Activated CD8-positive, alpha-beta T cell treated with anti-CD3 and anti-CD28 coated beads, Interleukin-2, amount 10 ng/mL, durations not matched to agents 7 days and 5 days (primary cell): ENCODE data around the gene NSMCE1. TPM values are rescaled to one million over a fixed set of nuclear protein-coding genes. Genes with fewer than 3 reads are reported as not detected.

ENCODE experiments used
- ATAC-seq: fragments of 150-1000 bp; cut with Tn5 transposase; one replicate; pipeline ENCODE4 v1.10.0; 2021; ENCODE audit warnings: moderate library complexity
- CTCF ChIA-PET: fragments of 350-600 bp; sonication (Branson Sonifier 250); formaldehyde crosslinking; loops from one replicate; lab custom pipeline; 2021; ENCODE audit warnings: antibody characterized with exemption; lab: Charles Lee
- POLR2A ChIA-PET: fragments of 350-600 bp; sonication (Branson Sonifier 250); formaldehyde crosslinking; loops from one replicate; lab custom pipeline; 2021; ENCODE audit warnings: antibody characterized with exemption; lab: Charles Lee
- DNase-seq: peaks from one replicate; pipeline ENCODE4 v3.0.0-alpha.2; 2020
- H3K27ac Mint-ChIP-seq: one replicate; pipeline ENCODE4 v1.8.0; 2021; ENCODE audit warnings: mild to moderate bottlenecking, mixed read lengths
- H3K27me3 Mint-ChIP-seq: one replicate; pipeline ENCODE4 v1.8.0; 2021; ENCODE audit warnings: low read depth, mixed read lengths
- H3K36me3 Mint-ChIP-seq: one replicate; pipeline ENCODE4 v1.8.0; 2021; ENCODE audit warnings: low read depth, mixed read lengths
- H3K4me1 Mint-ChIP-seq: one replicate; pipeline ENCODE4 v1.8.0; 2021; ENCODE audit warnings: low read depth, mixed read lengths
- H3K4me3 Mint-ChIP-seq: one replicate; pipeline ENCODE4 v1.8.0; 2021; ENCODE audit warnings: mild to moderate bottlenecking, mixed read lengths
- H3K9me3 Mint-ChIP-seq: one replicate; pipeline ENCODE4 v1.8.0; 2022; ENCODE audit warnings: mixed read lengths; ENCODE audit not compliant: insufficient read depth
- total RNA-seq, 2 experiments: library from RNA; stranded (reverse); gene quantifications; one replicate each; pipeline ENCODE4 v1.2.3, GENCODE V29; 2021

Gene NSMCE1
- total RNA-seq, 2 experiments from 2014 or later, result 87.3 to 94.9 TPM

DNA sequence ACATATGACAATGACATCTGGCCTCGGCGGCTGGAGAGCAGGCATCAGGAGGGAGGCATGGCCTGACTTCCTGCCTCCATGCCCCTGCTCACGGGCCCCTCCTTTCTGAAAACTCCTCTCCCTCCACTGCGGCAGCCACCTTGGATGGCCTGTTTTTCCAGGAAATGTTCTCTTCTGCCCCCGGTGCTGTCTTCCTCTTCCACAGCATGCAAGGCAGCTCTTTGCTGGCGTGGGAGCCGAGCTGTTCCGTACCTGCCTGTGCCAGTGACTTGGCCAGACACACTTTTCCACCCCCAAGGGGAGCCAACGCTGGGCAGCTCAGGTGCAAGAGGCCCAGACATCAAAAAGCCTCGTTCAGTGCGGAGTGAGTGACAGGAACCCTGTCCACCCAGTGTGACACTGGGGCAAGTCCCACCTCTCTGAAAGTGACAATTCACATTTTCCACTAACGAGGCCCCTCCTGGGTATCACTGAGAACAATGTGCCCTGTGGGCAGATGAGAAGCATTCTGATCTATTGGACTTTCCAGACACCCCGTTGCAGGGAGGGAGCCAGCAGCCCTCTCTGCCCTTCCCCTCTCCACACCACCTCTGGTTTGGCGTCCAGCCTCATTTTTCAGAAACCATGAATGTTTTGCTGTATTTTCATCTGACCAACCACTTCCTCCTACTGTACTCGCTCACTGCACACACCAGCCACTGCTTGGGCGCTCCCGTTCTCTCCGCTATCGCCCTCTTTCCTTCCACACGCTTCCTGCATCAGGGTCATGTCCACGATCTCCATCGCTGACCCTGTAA lies 31.2 kb downstream of the NSMCE1 start:
- H3K27ac Mint-ChIP-seq, result peak overlapping the region; percentile 99
- ATAC-seq (peak; percentile 73), DNase-seq (peak; percentile 86)
- H3K36me3 Mint-ChIP-seq, result peaks cover 48% of the 10 kb centered on the region
- peaks cover 97% of the 10 kb centered on the region for H3K4me1 Mint-ChIP-seq
- no peaks in the 10 kb centered on the region for H3K9me3 Mint-ChIP-seq
- no peaks in the 10 kb centered on the region for H3K27me3 Mint-ChIP-seq
- ChIA-PET CTCF (interaction anchor here (0.6 to 9.5 kb wide), 18 partner anchors 8 to 222 kb away, joined by 3 to 153 read pairs (median 7); partner anchors contain the start of gene KDM8), POLR2A (interaction anchor here (0.6 to 12.2 kb wide), 16 partner anchors 10 to 210 kb away, joined by 3 to 222 read pairs (median 6); partner anchors contain the start of genes IL21R, IL4R, KDM8 and NSMCE1)
- H3K4me3 Mint-ChIP-seq, result peak overlapping the region; percentile 71

DNA sequence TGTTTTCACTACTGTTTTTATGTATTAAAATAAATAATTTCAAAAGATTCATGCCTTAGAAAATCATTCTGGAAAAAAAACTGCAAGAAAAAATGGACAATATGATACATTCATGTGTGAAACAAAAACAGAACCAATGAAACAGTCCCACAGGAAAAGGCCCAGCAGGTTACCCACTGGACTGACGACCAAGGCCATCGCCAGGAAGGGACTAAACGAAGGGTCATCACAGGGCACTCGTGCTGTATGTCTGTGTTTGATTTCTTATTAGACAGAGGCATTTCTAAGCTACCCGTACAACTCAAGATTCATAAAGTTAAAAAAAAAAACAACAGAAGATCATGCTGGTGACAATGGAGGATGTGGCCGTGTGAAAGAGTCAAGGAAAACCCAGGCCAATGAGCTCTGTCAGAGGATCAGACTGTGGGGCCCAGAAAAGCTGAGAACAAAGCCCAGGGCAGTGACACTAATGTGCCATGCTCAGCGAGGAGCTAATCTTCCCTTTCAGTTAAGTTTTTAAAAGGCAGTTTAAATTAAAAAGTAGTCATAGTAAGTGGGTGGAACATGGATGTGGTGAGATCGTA lies 31.8 kb downstream of the NSMCE1 start:
- H3K27me3 Mint-ChIP-seq, result no peaks in the 10 kb centered on the region
- H3K36me3 Mint-ChIP-seq, result peaks cover 52% of the 10 kb centered on the region

DNA sequence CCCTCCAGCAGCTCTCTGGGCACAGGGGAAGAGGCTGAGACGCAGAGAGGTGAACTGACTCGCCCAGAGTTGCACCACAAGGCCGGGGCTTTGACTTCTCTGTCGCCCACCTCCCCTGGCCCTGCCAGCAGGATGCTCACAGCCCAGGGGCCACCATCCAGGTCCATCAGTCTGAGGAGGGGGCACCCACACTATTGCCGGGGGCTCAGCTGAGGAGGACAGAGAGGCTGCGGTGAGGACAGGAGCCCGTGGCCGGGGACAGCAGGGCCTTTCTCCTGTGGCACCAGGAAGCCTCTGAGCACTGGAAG lies 32.7 kb downstream of the NSMCE1 start:
- no peak for DNase-seq
- Mint-ChIP-seq H3K9me3 (no peaks in the 10 kb centered on the region), H3K36me3 (peaks cover 54% of the 10 kb centered on the region), H3K27me3 (no peaks in the 10 kb centered on the region), H3K4me1 (peaks cover 97% of the 10 kb centered on the region), H3K4me3 (peak overlapping the region; percentile 77), H3K27ac (peak overlapping the region; percentile 99)
- CTCF ChIA-PET, result interaction anchor here (0.9 to 9.5 kb wide), 37 partner anchors 8 to 227 kb away, joined by 3 to 153 read pairs (median 14); partner anchors contain the start of genes KDM8 and NSMCE1
- no peak for ATAC-seq
- POLR2A ChIA-PET, result interaction anchor here (1.0 to 12.2 kb wide), 20 partner anchors 8 to 224 kb away, joined by 3 to 222 read pairs (median 7); partner anchors contain the start of genes IL21R, IL4R, KDM8 and NSMCE1

More for the DNA sequence above, 31.8 kb downstream of the NSMCE1 start:
- H3K27ac Mint-ChIP-seq, result peak overlapping the region; percentile 99
- peak; percentile 7 for ATAC-seq
- ChIA-PET POLR2A (interaction anchor here (0.9 to 12.2 kb wide), 15 partner anchors 17 to 210 kb away, joined by 3 to 222 read pairs (median 7); partner anchors contain the start of genes IL21R, IL4R, KDM8 and NSMCE1), CTCF (interaction anchor here (0.6 to 9.5 kb wide), 19 partner anchors 7 to 223 kb away, joined by 3 to 153 read pairs (median 7); partner anchors contain the start of gene KDM8)
- peak overlapping the region; percentile 71 for H3K4me3 Mint-ChIP-seq
- H3K4me1 Mint-ChIP-seq, result peaks cover 97% of the 10 kb centered on the region
- no peaks in the 10 kb centered on the region for H3K9me3 Mint-ChIP-seq
- no peak for DNase-seq

DNA sequence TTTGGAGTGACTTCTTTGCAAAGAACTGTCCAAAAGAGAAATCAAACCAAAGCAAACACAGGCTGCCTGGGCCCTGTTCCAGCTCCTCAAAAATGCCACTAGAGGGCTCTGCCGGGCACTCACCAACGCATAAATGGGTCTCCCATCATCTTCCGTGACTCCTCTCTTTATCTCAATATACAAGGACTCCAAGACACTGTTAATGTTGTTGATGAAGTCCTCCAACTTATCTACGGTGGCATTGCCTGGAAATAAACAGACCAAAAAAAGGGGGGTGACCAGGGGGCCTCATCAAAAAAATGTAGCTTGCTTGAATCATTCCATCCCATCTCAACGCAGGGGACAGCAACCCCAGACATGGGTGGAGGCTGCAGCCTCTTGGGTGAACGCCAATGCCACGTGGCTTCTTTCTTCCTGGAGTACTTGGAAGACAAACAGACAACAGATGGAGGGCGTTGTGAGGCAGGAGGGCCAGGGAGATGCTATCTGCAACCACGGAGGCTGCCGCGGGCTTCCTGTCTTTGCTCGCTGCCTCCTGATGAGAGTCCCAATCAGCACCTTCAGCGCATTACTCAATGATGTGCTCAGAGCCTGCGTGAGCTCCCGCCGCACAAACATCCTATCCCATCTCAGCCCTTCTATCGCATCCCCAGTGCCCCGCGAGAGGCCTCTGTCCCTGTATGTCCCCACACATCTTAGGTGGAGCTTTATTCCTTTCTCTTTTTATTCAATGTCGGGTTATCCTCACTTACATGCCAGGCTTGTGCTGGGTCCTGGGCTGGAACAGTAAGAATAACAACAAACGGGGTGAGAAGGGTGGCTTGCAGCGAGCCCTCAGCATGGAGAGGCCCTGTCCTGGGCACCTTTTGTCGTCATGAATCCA lies 33.3 kb downstream of the NSMCE1 start:
- H3K27me3 Mint-ChIP-seq, result no peaks in the 10 kb centered on the region
- H3K4me3 Mint-ChIP-seq, result peak overlapping the region; percentile 77
- DNase-seq (peak; percentile 97), ATAC-seq (peak; percentile 63)
- no peaks in the 10 kb centered on the region for H3K9me3 Mint-ChIP-seq
- peaks cover 99% of the 10 kb centered on the region for H3K4me1 Mint-ChIP-seq
- peaks cover 58% of the 10 kb centered on the region for H3K36me3 Mint-ChIP-seq
- POLR2A ChIA-PET, result interaction anchor here (1.0 to 12.2 kb wide), 32 partner anchors 8 to 225 kb away, joined by 3 to 222 read pairs (median 5); partner anchors contain the start of genes IL21R, IL4R, KDM8 and NSMCE1
- CTCF ChIA-PET, result interaction anchor here (0.7 to 9.5 kb wide), 53 partner anchors 9 to 228 kb away, joined by 3 to 153 read pairs (median 6); partner anchors contain the start of genes IL21R, KDM8 and NSMCE1
- peak overlapping the region; percentile 99 for H3K27ac Mint-ChIP-seq

DNA sequence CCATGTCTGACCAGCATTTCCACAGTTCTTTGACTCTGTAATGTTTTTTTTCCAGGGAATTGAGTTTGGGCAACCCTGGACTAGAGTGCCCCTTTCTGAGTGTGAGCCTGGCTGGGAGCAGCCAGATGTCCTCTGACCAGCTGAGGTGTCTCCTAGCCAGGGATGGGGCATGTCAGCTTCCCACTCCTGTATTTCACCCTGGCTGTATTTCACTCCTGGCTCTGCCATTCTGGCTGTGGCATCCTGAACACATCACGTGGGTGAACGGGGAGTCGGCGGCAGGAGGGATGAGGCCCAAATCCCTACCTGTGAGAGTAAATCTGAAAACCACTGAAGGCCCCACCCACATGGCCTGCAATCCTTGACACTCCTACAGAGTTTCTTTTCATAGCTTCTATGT lies 34.0 kb downstream of the NSMCE1 start:
- Mint-ChIP-seq H3K36me3 (peaks cover 54% of the 10 kb centered on the region), H3K4me3 (peak overlapping the region; percentile 77), H3K27ac (peak overlapping the region; percentile 99), H3K4me1 (peaks cover 98% of the 10 kb centered on the region), H3K9me3 (no peaks in the 10 kb centered on the region), H3K27me3 (no peaks in the 10 kb centered on the region)
- DNase-seq, result no peak
- ChIA-PET CTCF (interaction anchor here (0.9 to 9.5 kb wide), 47 partner anchors 9 to 228 kb away, joined by 3 to 153 read pairs (median 8); partner anchors contain the start of genes IL21R, KDM8 and NSMCE1), POLR2A (interaction anchor here (1.0 to 12.2 kb wide), 26 partner anchors 9 to 225 kb away, joined by 3 to 222 read pairs (median 5); partner anchors contain the start of genes IL21R, IL4R, KDM8 and NSMCE1)
- no peak for ATAC-seq

DNA sequence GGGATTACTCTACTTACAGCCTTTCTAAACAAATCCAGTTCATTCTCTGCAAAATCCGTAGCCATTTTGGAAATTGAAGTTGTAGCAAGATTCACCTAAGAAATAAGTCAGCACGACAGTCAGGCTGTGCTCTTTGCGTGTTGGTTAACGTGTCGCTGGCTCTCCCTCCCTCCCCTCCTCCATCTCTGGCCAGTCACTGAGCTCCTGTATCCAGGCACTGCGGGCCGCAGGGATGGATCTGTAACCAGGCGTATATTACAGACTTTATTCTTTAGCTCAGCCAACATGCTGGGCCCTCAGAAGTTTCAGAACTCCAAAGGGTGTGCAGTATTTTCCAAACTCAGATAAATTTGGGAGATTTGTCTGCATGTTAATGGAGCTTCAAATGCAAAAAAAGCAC lies 34.4 kb downstream of the NSMCE1 start:
- Mint-ChIP-seq H3K27ac (peak overlapping the region; percentile 99), H3K36me3 (peaks cover 53% of the 10 kb centered on the region), H3K4me1 (peaks cover 98% of the 10 kb centered on the region), H3K9me3 (no peaks in the 10 kb centered on the region), H3K27me3 (no peaks in the 10 kb centered on the region), H3K4me3 (peak overlapping the region; percentile 77)
- CTCF ChIA-PET, result interaction anchor here (0.9 to 9.5 kb wide), 39 partner anchors 8 to 229 kb away, joined by 3 to 153 read pairs (median 13); partner anchors contain the start of genes IL21R, KDM8 and NSMCE1
- POLR2A ChIA-PET, result interaction anchor here (1.2 to 12.2 kb wide), 12 partner anchors 9 to 171 kb away, joined by 3 to 222 read pairs (median 10); partner anchors contain the start of genes IL21R, IL4R and KDM8
- no peak for DNase-seq
- ATAC-seq, result no peak

DNA sequence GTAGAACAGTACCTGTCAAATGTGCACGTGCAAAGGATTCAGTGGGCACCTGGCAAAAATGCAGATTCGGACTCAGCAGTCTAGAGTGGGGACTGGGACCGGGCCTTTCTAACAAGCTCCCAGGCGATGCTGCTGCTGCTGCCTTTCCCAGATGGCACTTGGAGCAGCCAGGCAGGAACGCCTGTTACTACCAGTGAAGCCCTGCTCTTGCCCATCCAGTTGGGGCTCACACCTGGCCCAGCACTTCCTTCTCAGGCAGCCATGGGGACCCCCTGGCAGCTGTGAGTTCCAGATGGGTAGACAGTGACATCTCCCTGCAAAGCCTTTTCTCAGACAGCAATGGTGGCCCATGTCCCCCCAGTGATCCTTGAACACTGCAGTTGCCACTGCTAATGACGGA lies 34.8 kb downstream of the NSMCE1 start:
- ATAC-seq (no peak), DNase-seq (no peak)
- H3K36me3 Mint-ChIP-seq, result peaks cover 55% of the 10 kb centered on the region
- peaks cover 98% of the 10 kb centered on the region for H3K4me1 Mint-ChIP-seq
- POLR2A ChIA-PET, result interaction anchor here (1.2 to 12.2 kb wide), 10 partner anchors 8 to 171 kb away, joined by 3 to 222 read pairs (median 10); partner anchors contain the start of genes IL21R, IL4R and KDM8
- CTCF ChIA-PET, result interaction anchor here (1.1 to 9.5 kb wide), 30 partner anchors 8 to 229 kb away, joined by 3 to 153 read pairs (median 16); partner anchors contain the start of genes KDM8 and NSMCE1
- peak overlapping the region; percentile 77 for H3K4me3 Mint-ChIP-seq
- no peaks in the 10 kb centered on the region for H3K9me3 Mint-ChIP-seq
- H3K27me3 Mint-ChIP-seq, result no peaks in the 10 kb centered on the region
- peak overlapping the region; percentile 99 for H3K27ac Mint-ChIP-seq

DNA sequence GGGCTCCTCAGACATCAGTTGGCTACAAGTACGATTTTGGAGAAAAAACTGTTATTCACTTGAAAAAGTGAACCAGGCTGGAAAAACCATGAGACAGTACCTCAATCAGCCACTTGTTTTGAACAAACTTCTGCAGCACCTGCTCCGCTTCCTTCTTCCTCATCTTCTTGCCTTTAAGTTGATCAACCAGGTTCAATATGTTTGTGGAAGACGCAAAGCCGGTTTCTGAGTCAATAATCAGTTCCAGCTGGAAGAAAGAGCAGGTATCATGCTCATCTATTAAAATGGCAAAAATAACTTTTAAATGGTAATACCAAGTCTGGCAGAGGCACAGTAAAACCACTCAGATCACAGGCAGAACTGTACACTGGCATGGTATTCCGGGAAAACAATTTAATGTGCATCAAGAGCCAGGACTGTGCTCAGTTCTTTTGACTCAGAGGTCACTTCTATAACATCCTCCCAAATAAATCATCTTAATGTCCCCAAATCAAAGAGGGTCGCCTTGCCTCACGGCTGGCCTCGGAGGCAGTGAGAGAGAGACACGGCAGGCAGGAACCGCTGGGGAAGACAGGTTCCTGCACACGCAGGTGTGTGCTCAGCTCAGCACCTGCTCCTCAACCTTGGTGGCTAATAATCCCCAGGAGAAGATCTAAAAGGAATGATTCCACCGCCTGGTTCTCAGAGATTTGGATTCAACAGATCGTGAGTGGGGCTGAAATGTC lies 35.5 kb downstream of the NSMCE1 start:
- peaks cover 92% of the 10 kb centered on the region for H3K4me1 Mint-ChIP-seq
- peak overlapping the region; percentile 75 for H3K4me3 Mint-ChIP-seq
- no peaks in the 10 kb centered on the region for H3K9me3 Mint-ChIP-seq
- ATAC-seq (no peak), DNase-seq (no peak)
- POLR2A ChIA-PET, result interaction anchor here (1.7 to 12.2 kb wide), 3 partner anchors 29 to 86 kb away, joined by 5 to 222 read pairs (median 10); partner anchors contain the start of genes IL4R and KDM8
- CTCF ChIA-PET, result interaction anchor here (1.2 to 9.5 kb wide), 14 partner anchors 7 to 218 kb away, joined by 3 to 153 read pairs (median 24); partner anchors contain the start of gene KDM8
- H3K27me3 Mint-ChIP-seq, result no peaks in the 10 kb centered on the region
- peak overlapping the region; percentile 99 for H3K27ac Mint-ChIP-seq
- H3K36me3 Mint-ChIP-seq, result peaks cover 55% of the 10 kb centered on the region

DNA sequence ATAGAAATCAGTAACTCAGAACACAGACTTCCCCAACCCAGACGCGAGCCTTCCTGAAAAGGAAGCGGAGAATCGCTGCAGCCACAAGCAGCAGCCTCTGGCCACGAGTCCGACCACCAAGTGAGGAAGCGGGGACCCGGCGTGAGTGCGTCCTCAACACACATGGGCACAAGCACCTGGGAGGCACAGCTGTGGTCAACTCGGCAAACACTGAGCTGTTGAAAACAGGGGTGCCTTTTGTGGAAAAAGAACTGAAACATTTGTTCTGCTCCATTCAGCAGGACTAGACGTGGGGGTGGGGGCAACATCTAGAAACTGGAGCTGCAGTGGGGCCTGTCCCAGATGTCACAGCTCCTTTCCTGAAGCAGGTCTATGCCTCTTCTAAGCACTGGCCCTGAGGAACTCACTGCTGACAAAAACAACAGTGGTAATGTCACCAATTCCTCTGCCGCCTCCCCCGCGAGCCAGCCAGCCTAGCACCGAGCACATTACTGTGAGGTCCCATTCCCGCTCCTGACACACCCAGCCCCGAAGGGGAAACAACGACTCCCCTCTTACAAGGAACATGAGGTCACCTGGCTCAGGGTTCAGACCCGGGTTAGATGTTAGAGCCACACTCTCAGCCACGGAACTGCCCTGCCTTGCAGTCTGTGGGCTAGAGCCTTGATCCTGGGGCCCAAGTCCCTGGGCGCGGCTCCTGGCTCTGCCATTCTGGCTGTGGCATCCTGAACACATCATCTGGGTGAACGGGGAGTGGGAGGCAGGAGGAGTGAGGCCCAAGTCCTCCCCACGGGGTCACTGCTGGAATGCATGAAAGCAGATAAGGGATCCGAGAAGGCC lies 36.3 kb downstream of the NSMCE1 start:
- H3K36me3 Mint-ChIP-seq, result peaks cover 55% of the 10 kb centered on the region
- POLR2A ChIA-PET, result interaction anchor here (0.6 to 12.2 kb wide), 6 partner anchors 28 to 168 kb away, joined by 3 to 222 read pairs (median 4); partner anchors contain the start of genes IL4R and KDM8
- DNase-seq, result peak; percentile 56
- peaks cover 87% of the 10 kb centered on the region for H3K4me1 Mint-ChIP-seq
- CTCF ChIA-PET, result interaction anchor here (1.1 to 9.5 kb wide), 16 partner anchors 29 to 224 kb away, joined by 3 to 153 read pairs (median 8); partner anchors contain the start of gene KDM8
- H3K9me3 Mint-ChIP-seq, result no peaks in the 10 kb centered on the region
- peak overlapping the region; percentile 99 for H3K27ac Mint-ChIP-seq
- no peak for ATAC-seq
- no peaks in the 10 kb centered on the region for H3K27me3 Mint-ChIP-seq
- peak overlapping the region; percentile 75 for H3K4me3 Mint-ChIP-seq
